ENCODE results near the gene DYRK3.
"Not testable (repeated sequence)": the region's sequence is repeated elsewhere in the genome, so short reads cannot be mapped to it uniquely, and the experiment has no call there.

Gene DYRK3

GRCh38 chr1:206633708-206634121, 1.6 kb upstream of the DYRK3 start:
- no peak for FAIRE-seq

- FAIRE-seq: no peak
These were observed 814 bp upstream of the DYRK3 start for GRCh38 chr1:206634365-206635079.

DNA sequence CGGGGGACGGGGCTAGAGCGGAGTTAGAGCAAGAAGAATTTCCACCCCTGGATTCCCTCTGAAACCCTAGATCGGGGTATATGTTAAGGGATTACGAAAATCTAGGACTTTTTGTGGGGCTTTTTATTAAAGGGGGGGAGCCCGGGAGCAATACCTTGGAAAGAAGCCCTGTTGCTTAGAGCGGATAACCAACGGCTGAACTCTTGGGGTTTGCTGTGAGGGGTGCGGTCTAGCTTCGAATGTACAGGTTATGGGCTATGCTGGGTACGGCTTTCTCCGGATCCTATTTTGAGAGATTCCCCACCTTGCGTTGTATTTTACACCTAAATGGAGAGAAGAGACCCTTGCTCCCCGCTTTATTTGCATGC, 626 bp downstream of the DYRK3 start:
- no peak for FAIRE-seq

DNA sequence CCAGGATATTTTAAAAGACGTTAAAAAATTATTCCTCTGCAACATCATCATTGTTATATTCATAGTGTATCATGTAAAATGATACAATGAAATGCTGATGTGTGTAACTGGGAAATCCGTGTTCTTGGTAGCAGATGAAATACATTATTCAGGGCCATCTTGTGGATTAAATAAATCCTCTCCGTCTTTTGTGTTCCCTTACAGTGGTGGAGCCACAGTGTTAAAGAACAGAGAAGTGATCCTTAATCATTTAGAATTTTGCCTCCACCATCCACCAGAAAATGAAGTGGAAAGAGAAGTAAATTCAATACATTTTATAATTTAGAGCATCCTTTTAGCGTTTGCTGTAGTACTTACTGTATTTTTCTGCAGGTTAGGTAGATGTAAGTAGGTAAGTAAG, 1.3 kb downstream of the DYRK3 start:
- FAIRE-seq: no peak

- FAIRE-seq: no peak
These were observed 2.3 kb downstream of the DYRK3 start for GRCh38 chr1:206637605-206638004.

DNA sequence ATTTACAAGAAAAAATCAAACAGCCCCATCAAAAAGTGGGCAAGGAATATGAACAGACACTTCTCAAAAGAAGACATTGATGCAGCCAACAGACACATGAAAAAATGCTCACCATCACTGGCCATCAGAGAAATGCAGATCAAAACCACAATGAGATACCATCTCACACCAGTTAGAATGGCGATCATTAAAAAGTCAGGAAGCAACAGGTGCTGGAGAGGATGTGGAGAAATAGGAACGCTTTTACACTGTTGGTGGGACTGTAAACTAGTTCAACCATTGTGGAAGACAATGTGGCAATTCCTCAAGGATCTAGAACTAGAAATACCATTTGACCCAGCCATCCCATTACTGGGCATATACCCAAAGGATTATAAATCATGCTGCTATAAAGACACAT, 6.7 kb downstream of the DYRK3 start:
- not testable (repeated sequence) for FAIRE-seq

DNA sequence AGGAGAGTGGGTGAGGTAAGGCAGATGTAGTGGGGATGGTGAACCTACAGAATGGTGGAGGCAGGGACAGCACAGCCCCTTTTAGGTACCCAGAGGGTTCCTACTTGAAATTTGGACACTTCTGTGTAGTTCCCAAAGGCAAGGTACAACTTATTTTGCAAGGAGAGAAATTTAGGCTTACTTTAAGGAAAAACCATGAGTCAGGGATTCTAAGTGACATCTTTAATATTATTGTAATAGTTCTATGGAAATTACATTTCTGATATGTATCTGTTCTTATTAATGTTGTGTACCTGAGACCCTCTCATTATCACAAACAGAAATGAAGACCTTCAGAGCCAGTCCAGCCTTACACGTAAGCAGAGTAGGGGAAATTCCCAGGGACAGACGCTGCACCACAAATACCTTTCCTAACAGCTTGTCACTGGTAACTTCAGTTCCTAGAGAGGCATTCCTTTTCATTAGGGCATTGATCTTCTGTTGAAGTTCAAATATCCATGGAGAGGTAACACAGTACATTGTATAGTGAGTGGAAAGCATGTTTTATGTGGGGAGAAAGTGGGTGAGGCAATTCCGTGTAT, 7.9 kb downstream of the DYRK3 start:
- no peak for FAIRE-seq

DNA sequence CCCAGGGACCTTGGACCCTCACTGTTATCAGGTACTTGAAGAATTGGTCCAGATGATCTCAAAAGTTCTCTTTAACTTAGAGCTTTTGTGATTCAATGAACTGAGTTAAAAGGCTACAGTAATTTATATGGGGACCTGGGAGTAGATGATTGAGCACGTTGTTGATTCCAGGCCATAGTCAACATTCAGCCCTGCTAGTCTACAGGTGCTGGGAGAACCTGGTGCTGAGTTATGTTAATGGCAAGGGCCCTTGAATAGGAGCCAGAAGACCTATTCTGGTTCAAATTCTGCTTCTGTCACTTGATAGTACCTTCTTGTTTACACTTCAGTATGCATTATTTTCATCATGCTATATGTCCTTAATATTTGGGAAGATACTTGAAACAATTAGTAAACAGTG, 11.2 kb downstream of the DYRK3 start:
- no peak for FAIRE-seq

GRCh38 chr1:206647224-206647623, 11.9 kb downstream of the DYRK3 start:
- FAIRE-seq: no peak

GRCh38 chr1:206649261-206649921, 14.1 kb downstream of the DYRK3 start:
- FAIRE-seq: no peak

DNA sequence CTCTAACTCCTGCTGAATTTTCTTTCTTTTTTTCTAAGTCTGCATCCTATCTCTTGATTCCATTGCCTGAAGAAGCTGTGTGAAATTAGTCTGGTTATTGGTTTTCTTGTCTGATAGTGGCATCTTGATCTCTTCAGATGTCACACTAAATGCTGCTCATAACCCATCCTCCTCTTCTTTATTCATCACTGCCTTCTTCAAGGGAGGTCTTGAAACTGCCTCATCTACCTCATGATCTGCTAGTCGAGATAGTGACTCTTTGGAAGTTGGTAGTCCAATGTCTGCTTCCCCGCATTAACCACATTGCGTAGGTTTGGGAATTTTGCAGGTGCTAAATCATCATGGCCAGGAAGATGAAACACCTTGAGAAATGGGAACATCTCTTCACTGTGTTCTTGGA, 15.7 kb downstream of the DYRK3 start:
- FAIRE-seq: no peak

DNA sequence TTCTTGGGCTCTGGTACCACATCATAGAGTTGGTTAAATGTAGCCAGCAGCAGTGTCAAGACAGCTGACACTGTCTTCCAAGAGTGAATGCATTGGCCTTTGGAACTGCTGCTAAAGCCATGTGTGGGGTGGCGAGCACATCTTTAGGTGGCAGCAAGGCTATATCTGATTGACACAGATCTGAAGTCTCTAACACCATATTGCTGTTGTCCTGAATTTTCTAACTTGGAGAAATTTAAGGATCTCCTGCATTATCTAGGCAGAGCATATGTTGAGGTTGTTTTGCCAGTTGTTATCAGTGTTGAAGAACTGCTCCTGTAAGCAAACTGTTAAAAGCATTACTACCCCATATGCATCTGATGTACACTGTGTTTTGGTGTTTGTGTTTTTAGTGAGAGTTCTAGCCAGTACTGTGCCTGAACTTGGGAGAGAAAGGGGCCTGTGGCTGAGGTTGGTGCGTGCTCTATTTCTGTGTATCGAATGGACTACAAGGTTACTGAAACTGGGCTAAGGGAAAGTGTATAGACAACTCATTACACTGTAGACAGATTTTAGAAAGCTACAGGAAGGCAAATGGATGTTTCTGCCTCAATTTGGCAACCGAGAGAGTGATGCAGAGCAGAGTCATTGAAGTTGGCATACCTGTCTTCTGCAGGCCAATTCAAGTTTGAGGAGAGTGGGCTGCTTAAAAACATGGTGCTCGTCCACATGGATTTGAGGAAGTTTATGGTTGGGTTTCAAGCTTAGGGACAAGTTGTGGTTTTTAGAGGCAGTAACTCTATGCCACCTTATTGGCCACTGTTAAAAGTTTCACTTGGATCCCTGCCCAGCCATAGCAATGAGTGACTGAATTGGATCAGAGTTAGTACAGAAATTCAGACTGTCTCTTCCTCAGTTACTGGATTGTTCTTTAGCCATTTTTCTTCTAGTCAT, 16.9 kb downstream of the DYRK3 start:
- FAIRE-seq: no peak

DNA sequence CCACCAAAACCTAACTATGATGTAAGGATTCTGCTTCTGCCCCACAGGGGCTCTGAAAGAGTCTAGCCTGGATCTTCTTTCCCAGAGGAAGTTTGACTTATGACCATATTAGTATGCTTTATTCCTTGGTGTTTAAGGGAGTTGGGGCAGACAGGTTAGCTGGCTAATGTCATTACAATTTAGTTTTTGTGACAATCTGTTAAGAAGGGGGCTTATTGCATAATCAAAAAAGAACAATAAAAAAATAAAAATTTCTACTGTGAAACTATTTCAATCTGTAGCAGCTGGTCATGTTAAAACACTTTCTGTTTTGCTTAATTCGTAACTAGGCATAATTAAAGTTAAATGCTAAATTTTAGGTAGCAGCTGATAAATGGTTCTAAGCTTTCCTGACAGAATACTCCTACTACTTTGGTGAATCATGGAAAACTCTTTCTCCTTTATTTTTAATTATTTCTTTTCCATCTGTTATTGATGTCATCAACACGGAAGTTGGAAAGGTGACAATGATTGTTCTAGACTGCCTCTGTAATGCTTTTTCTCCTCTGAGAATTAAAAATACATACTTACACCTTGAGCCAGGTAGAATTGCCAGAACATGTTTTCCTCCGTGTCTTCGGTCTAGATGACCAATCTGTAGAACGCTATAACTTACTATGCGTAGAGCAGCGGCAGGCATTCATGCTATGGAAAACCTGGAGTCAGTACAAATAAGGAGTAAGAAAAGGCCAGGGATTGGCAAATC, 18.6 kb downstream of the DYRK3 start:
- FAIRE-seq: no peak

DNA sequence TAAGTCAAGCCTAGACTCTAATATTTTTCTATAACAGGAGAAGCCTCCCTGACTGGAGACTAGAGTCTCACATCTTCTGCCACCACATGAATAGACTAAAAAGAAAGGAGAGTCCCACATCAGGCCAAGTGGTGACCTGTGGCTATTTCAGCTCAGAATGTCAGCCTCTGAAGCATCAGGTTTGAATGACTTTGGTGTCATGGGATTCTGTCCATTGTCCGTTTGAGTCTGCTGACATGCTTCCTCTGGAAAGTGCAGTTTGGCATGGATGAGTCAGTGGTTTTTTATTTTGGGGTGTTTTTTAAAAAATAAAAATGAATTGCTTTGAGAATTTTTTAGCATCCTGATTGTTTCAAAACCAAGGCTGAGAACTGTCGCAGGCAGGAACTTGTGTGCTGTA, 19.5 kb downstream of the DYRK3 start:
- FAIRE-seq: no peak

- no peak for FAIRE-seq
These were observed 20.1 kb downstream of the DYRK3 start for GRCh38 chr1:206655471-206655882.

DNA sequence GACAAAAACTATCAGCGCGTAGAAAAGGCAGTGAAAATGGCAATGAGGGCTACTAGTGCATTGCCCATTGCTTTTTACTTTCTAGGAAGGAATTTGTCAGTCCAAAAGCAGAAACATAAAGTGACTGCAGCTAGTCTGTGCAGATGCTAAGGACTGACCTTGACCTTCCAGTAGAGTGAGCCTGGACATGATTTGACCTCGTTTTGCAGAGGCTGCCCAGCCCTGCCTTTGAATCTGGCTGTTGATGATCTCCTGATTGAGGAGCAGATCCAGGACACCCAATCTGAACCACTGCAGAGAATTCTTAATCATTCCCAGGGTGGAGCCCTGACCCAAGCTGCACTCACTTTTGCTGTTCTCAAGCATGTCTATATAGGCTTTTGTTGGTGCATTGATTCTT, 21.6 kb downstream of the DYRK3 start:
- no peak for FAIRE-seq

GRCh38 chr1:206657751-206658150, 22.4 kb downstream of the DYRK3 start:
- FAIRE-seq: no peak

GRCh38 chr1:206658264-206658980, 23.1 kb downstream of the DYRK3 start:
- no peak for FAIRE-seq

DNA sequence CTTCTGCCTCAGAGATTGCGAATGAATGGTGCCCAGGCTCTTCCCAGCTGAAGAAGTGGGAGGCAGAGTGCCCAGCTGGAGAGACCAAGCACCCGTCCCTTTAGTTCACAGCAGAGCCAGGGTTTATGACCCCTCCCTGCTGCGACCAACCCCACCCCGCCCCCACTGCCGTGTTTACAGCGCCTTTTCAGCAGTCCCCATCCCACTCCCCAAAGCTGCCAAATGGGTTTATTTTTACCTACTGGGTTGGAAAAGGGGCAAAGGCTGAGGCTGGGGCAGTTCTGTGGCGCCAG, 23.6 kb downstream of the DYRK3 start:
- no peak for FAIRE-seq

DNA sequence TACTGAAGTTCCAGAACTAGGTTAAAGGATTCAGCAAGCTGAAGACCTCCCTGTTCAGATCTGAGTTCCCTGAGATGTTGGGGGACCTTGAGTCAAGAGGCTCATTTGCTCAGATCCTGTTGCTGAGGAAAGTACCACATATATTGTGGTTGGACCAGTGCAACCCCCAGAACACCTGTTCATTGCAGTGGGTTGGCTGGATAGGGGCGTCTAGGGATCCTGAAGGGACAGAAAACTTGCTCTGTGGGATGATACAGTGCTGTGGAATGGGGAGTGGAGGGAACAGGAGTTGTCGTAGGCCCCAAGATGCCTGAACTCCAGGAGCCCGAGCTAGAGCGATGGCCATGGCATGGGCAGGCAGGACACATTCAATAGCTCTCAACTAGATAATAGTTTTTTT, 24.8 kb downstream of the DYRK3 start:
- no peak for FAIRE-seq

GRCh38 chr1:206661161-206661820, 26.0 kb downstream of the DYRK3 start:
- no peak for FAIRE-seq

Data from colon (tissue), 2 donors.